OCI-LY7 (cell line): ENCODE measurements around the gene SMOC2. TPM values are rescaled to one million over a fixed set of nuclear protein-coding genes. Genes with fewer than 3 reads are reported as not detected.

Source experiments
- BruUV-seq: library from RNA; stranded (reverse); fragments of 400-500 nt; replicated peaks from 2 replicates; lab custom pipeline; 2021; lab: Mats Ljungman, UMichigan
- CTCF ChIA-PET: fragments of 300-600 bp; sonication (Branson Sonifier 250); formaldehyde crosslinking; loops from one replicate; lab custom pipeline; 2022; ENCODE audit warnings: antibody characterized with exemption; ENCODE audit not compliant: unreplicated experiment; lab: Charles Lee
- POLR2A ChIA-PET: fragments of 300-600 bp; sonication (Branson Sonifier 250); formaldehyde crosslinking; loops from one replicate; lab custom pipeline; 2022; ENCODE audit warnings: antibody characterized with exemption; lab: Charles Lee
- DNase-seq: peaks from one replicate; pipeline ENCODE4 v3.0.0-alpha.2; 2015; ENCODE audit warnings: low spot score
- H2AFZ ChIP-seq: fragments of 200-600 bp; sonication (generic), shearing (Covaris generic); 2 replicates; pipeline ENCODE4 v1.6.1; 2014; ENCODE audit warnings: mild to moderate bottlenecking, antibody characterized with exemption, low read length, moderate library complexity
- H3K27ac ChIP-seq: fragments of 200-600 bp; sonication (generic); 2 replicates; pipeline ENCODE4 v1.5.1; 2014; ENCODE audit warnings: mixed run types, low read depth, mild to moderate bottlenecking, moderate library complexity, low read length, inconsistent platforms; ENCODE audit not compliant: poor library complexity, severe bottlenecking
- H3K36me3 ChIP-seq: fragments of 200-600 bp; sonication (generic); 2 replicates; pipeline ENCODE4 v1.6.1; 2014; ENCODE audit warnings: mild to moderate bottlenecking, antibody characterized with exemption, low read length, moderate library complexity, mixed read lengths; ENCODE audit not compliant: insufficient read depth
- H3K4me1 ChIP-seq: fragments of 200-600 bp; sonication (generic); 2 replicates; pipeline ENCODE4 v1.5.1; 2014; ENCODE audit warnings: mild to moderate bottlenecking, low read length; ENCODE audit not compliant: insufficient read depth, poor library complexity, severe bottlenecking
- H3K4me2 ChIP-seq: fragments of 200-600 bp; sonication (generic); 2 replicates; pipeline ENCODE4 v1.6.1; 2014; ENCODE audit warnings: mild to moderate bottlenecking, low read length
- H3K4me3 ChIP-seq: fragments of 200-600 bp; sonication (generic); 2 replicates; pipeline ENCODE4 v1.5.1; 2014; ENCODE audit warnings: mild to moderate bottlenecking, low read depth, low read length; ENCODE audit not compliant: poor library complexity, severe bottlenecking
- H3K79me2 ChIP-seq: fragments of 200-600 bp; sonication (generic); 2 replicates; pipeline ENCODE4 v1.6.1; 2016; ENCODE audit warnings: low read depth, mild to moderate bottlenecking, low read length, moderate library complexity, mixed read lengths; ENCODE audit not compliant: insufficient read depth
- H3K9me2 ChIP-seq: fragments of 200-600 bp; sonication (generic); 2 replicates; pipeline ENCODE4 v1.6.1; 2016; ENCODE audit warnings: mild to moderate bottlenecking, low read length, mixed read lengths; ENCODE audit not compliant: insufficient read depth
- H3K9me3 ChIP-seq: fragments of 200-600 bp; sonication (generic); 2 replicates; pipeline ENCODE4 v1.6.1; 2014; ENCODE audit warnings: mild to moderate bottlenecking, mixed run types, low read length, mixed read lengths
- H4K20me1 ChIP-seq: fragments of 200-600 bp; sonication (generic); 2 replicates; pipeline ENCODE4 v1.6.1; 2014; ENCODE audit warnings: mild to moderate bottlenecking, antibody characterized with exemption, low read length, moderate library complexity, mixed read lengths; ENCODE audit not compliant: insufficient read depth
- CTCF ChIP-seq: fragments of 200-600 bp; sonication (generic); conservative IDR thresholded peaks from 2 replicates; pipeline ENCODE4 v1.5.1; 2014; ENCODE audit warnings: mild to moderate bottlenecking, antibody characterized with exemption, low read length, moderate library complexity, mixed read lengths
- EZH2phosphoT487 ChIP-seq: fragments of 200-600 bp; sonication (generic); IDR thresholded peaks from 2 replicates; pipeline ENCODE4 v1.6.1; 2018; ENCODE audit warnings: low read depth, borderline replicate concordance, mild to moderate bottlenecking, mixed run types, antibody characterized with exemption, low read length, moderate library complexity, mixed read lengths
- intact Hi-C: fragments of 100-400 bp; cut with micrococcal nuclease; formaldehyde crosslinking; loops from one replicate; pipeline ENCODE4 v1.10.0; 2022; ENCODE audit not compliant: unreplicated experiment
- total RNA-seq, 2 experiments: library from RNA; depleted of rRNA in 1 of 2; stranded (reverse); fragments of >200 nt in 1 of 2; shearing (Covaris generic) in 1 of 2; gene quantifications; 2 replicates each; pipeline ENCODE4 v1.2.3, GENCODE V29; 2014 to 2022

SMOC2 gene
- total RNA-seq, 2 experiments from 2014 or later: not detected

DNA sequence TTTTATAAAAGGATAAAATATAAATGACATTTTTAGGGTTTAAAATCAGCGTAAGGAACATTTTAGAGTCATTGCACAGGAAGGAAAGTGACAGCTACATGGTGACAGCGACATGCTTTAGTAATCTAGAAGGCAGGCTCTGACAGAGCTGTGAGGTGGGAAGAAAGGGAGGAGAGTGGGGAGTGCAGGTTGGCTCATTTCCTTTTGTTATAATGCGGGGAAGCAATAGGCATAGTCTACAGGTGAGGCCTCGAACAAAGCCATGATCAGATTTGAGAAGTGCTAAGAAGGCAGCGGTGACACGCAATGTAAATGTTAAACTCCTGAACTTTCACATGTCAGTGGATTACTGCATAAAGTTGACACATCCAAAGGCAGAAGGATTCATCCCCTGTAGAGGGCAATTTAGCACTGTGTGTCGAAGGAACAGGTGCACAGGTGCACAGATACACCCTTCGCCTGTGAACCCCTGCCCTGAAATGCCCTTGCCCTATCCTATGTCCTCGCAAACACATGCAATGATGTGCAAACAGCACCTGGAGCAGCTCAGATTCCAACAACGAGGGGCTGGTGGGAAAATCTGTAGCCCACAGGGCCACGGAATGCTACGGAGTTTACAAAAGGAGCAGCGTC is 32.4 kb upstream of the SMOC2 start:
- Histone ChIP-seq H3K9me3 (no peaks in the 10 kb centered on the region), H3K4me2 (no peak overlapping the region), H2AFZ (no peak overlapping the region), H3K4me1 (no peaks in the 10 kb centered on the region), H3K4me3 (no peak overlapping the region), H3K79me2 (no peaks in the 10 kb centered on the region), H4K20me1 (no peaks in the 10 kb centered on the region), H3K9me2 (no peaks in the 10 kb centered on the region), H3K27ac (no peak overlapping the region), H3K36me3 (no peaks in the 10 kb centered on the region)
- no TSS peak for BruUV-seq
- TF ChIP-seq EZH2phosphoT487 (no peak), CTCF (no peak)
- ChIA-PET CTCF (no interaction called here), POLR2A (no interaction called here)
- no peak for DNase-seq
- intact Hi-C loops: no loop called here

DNA sequence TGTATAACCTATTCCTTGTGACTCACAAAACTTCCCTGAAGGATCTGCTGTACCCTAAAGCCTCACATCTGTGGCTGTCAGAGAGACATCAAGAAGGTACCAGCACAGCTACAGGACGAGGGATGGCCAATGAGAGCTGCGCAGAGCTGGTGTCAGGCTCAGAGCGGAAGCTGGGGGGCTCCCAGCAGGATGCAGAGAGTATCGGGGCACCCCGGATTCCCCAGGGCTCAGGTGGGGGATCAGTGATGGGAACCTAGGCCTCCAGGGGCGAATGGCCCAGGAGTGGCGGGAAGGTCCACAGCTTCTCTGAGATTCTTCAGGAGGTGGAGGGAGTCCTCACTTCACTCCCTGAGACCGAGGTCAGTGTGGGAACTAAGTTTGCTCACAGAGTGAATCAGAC is 30.9 kb upstream of the SMOC2 start:
- CTCF ChIA-PET: no interaction called here
- no peak for TF ChIP-seq EZH2phosphoT487
- no peak for TF ChIP-seq CTCF
- Histone ChIP-seq H2AFZ (no peak overlapping the region), H3K4me1 (no peaks in the 10 kb centered on the region), H4K20me1 (no peaks in the 10 kb centered on the region), H3K9me2 (no peaks in the 10 kb centered on the region), H3K4me3 (no peak overlapping the region), H3K27ac (no peak overlapping the region), H3K9me3 (no peaks in the 10 kb centered on the region), H3K36me3 (no peaks in the 10 kb centered on the region), H3K79me2 (no peaks in the 10 kb centered on the region), H3K4me2 (no peak overlapping the region)
- POLR2A ChIA-PET: no interaction called here
- intact Hi-C loops: no loop called here
- no TSS peak for BruUV-seq
- DNase-seq: no peak

DNA sequence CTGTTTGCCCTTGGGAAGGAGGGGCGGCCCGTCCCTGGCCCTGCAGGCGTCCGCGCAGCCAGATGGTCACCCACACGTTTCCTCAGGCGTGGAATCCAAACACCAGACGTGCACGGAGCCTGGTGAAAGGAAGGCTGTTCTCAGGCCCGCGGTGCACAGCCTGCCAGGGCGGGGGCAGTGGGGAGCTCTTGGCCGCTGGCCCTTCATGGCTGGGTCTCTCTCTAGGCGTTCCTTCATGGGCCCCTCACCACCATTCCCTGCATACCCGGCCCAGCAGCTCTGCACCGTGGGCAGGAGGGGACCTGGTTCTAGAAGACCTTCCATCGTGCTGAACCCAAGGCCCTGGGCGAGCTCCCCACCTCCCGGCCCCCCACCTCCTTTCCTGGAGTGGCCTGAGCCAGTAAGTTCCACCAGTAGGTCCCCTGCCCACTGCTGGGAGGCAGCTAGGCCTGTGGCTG is 30.4 kb upstream of the SMOC2 start:
- no peaks in the 10 kb centered on the region for H3K79me2 ChIP-seq
- BruUV-seq: no TSS peak
- DNase-seq: no peak
- H3K4me1 ChIP-seq: no peaks in the 10 kb centered on the region
- H3K4me2 ChIP-seq: no peak overlapping the region
- intact Hi-C loops: no loop called here
- no peak overlapping the region for H2AFZ ChIP-seq
- H3K9me3 ChIP-seq: no peaks in the 10 kb centered on the region
- H3K9me2 ChIP-seq: no peaks in the 10 kb centered on the region
- CTCF ChIA-PET: no interaction called here
- H3K4me3 ChIP-seq: no peak overlapping the region
- POLR2A ChIA-PET: no interaction called here
- H3K27ac ChIP-seq: no peak overlapping the region
- H4K20me1 ChIP-seq: no peaks in the 10 kb centered on the region
- TF ChIP-seq CTCF (no peak), EZH2phosphoT487 (no peak)
- H3K36me3 ChIP-seq: no peaks in the 10 kb centered on the region
